SU-DHL-6 (cell line): ENCODE measurements around the gene RSPH1.

Experiments used
- H2AFZ ChIP-seq: fragments of 200-600 bp; sonication (generic); 2 replicates; pipeline ENCODE4 v1.6.1; 2014; ENCODE audit warnings: low read depth, mild to moderate bottlenecking, moderate library complexity, mixed read lengths, antibody characterized with exemption, low read length; ENCODE audit not compliant: severe bottlenecking
- H3F3A ChIP-seq: fragments of 200-600 bp; shearing (Covaris generic); 2 replicates; pipeline ENCODE4 v1.6.0; 2016; ENCODE audit warnings: antibody characterized with exemption, mild to moderate bottlenecking; ENCODE audit not compliant: insufficient read depth
- H3K27ac ChIP-seq: fragments of 200-600 bp; sonication (generic); 2 replicates; pipeline ENCODE4 v1.5.1; 2016; ENCODE audit warnings: low read depth, mild to moderate bottlenecking, low read length, moderate library complexity, mixed read lengths
- H3K27me3 ChIP-seq: fragments of 200-600 bp; sonication (generic), shearing (Covaris generic); 2 replicates; pipeline ENCODE4 v1.6.0; 2014; ENCODE audit warnings: mild to moderate bottlenecking, low read length
- H3K36me3 ChIP-seq: fragments of 200-600 bp; sonication (generic); 2 replicates; pipeline ENCODE4 v1.6.1; 2014; ENCODE audit warnings: mild to moderate bottlenecking, low read length, mixed read lengths
- H3K4me2 ChIP-seq: fragments of 300-600, 200-600 bp; shearing (Covaris generic), sonication (generic); 2 replicates; pipeline ENCODE4 v1.6.0; 2014; ENCODE audit warnings: low read length, low read depth, mild to moderate bottlenecking; ENCODE audit not compliant: poor library complexity, severe bottlenecking
- H3K4me3 ChIP-seq: fragments of 200-600 bp; sonication (generic); 2 replicates; pipeline ENCODE4 v1.5.1; 2014; ENCODE audit warnings: antibody characterized with exemption, low read length, mild to moderate bottlenecking, mixed read lengths; ENCODE audit not compliant: insufficient read depth, poor library complexity, severe bottlenecking
- H3K79me2 ChIP-seq: fragments of 200-600 bp; sonication (generic); 2 replicates; pipeline ENCODE4 v1.6.1; 2014; ENCODE audit warnings: mild to moderate bottlenecking, low read length, moderate library complexity; ENCODE audit not compliant: insufficient read depth
- H3K9ac ChIP-seq: fragments of 200-600 bp; sonication (generic); 2 replicates; pipeline ENCODE4 v1.7.0; 2014; ENCODE audit warnings: mild to moderate bottlenecking, low read length
- H3K9me2 ChIP-seq: fragments of 200-600 bp; sonication (generic); replicated peaks from 2 replicates; pipeline ENCODE4 v1.6.1; 2014; ENCODE audit warnings: low read length; ENCODE audit not compliant: insufficient read depth
- H3K9me3 ChIP-seq: fragments of 200-600 bp; sonication (generic); 2 replicates; pipeline ENCODE4 v1.6.1; 2014; ENCODE audit warnings: low read length, mixed read lengths; ENCODE audit not compliant: insufficient read depth
- H4K20me1 ChIP-seq: fragments of 200-600 bp; sonication (generic); 2 replicates; pipeline ENCODE4 v1.6.1; 2014; ENCODE audit warnings: low read depth, mild to moderate bottlenecking, antibody characterized with exemption, low read length, moderate library complexity, mixed read lengths
- CTCF ChIP-seq: fragments of 200-600 bp; sonication (generic); IDR thresholded peaks from one replicate; pipeline ENCODE4 v1.5.1; 2017; ENCODE audit warnings: antibody characterized with exemption, mild to moderate bottlenecking, low read length, moderate library complexity; ENCODE audit not compliant: insufficient read depth, poor library complexity, severe bottlenecking
- EZH2phosphoT487 ChIP-seq: fragments of 200-600 bp; sonication (generic), shearing (Covaris generic); conservative IDR thresholded peaks from 2 replicates; pipeline ENCODE4 v1.6.1; 2018; ENCODE audit warnings: mild to moderate bottlenecking, antibody characterized with exemption, low read length, moderate library complexity, mixed read lengths

The RSPH1 gene

GRCh38 chr21:42445311-42445710, 50.7 kb downstream of the RSPH1 start:
- no peak overlapping the region for H3K4me3 ChIP-seq
- H3K9ac ChIP-seq = no peak overlapping the region
- no peaks in the 10 kb centered on the region for H3K36me3 ChIP-seq
- H3K4me2 ChIP-seq = no peak overlapping the region
- TF ChIP-seq EZH2phosphoT487 (no peak), CTCF (no peak)
- H3K27ac ChIP-seq = no peak overlapping the region
- no peak overlapping the region for H2AFZ ChIP-seq
- H4K20me1 ChIP-seq = no peaks in the 10 kb centered on the region
- H3F3A ChIP-seq = no peaks in the 10 kb centered on the region
- H3K9me3 ChIP-seq = no peaks in the 10 kb centered on the region
- no peaks in the 10 kb centered on the region for H3K27me3 ChIP-seq
- H3K9me2 ChIP-seq = no peaks in the 10 kb centered on the region
- H3K79me2 ChIP-seq = no peaks in the 10 kb centered on the region

GRCh38 chr21:42444745-42445059, 51.3 kb downstream of the RSPH1 start:
- Histone ChIP-seq H3K9me3 (no peaks in the 10 kb centered on the region), H3K36me3 (no peaks in the 10 kb centered on the region), H3K27ac (no peak overlapping the region), H2AFZ (no peak overlapping the region), H3K27me3 (no peaks in the 10 kb centered on the region), H3K9ac (no peak overlapping the region), H3K9me2 (no peaks in the 10 kb centered on the region), H3K79me2 (no peaks in the 10 kb centered on the region), H4K20me1 (no peaks in the 10 kb centered on the region), H3F3A (no peaks in the 10 kb centered on the region), H3K4me3 (no peak overlapping the region), H3K4me2 (no peak overlapping the region)
- TF ChIP-seq EZH2phosphoT487 (no peak), CTCF (no peak)

- H2AFZ ChIP-seq = no peak overlapping the region
- no peak overlapping the region for H3K9ac ChIP-seq
- H3K27me3 ChIP-seq = no peaks in the 10 kb centered on the region
- no peaks in the 10 kb centered on the region for H3K79me2 ChIP-seq
- TF ChIP-seq EZH2phosphoT487 = no peak
- TF ChIP-seq CTCF = no peak
- no peak overlapping the region for H3K4me2 ChIP-seq
- H3K9me2 ChIP-seq = no peaks in the 10 kb centered on the region
- no peaks in the 10 kb centered on the region for H3K36me3 ChIP-seq
- H4K20me1 ChIP-seq = no peaks in the 10 kb centered on the region
- no peaks in the 10 kb centered on the region for H3K9me3 ChIP-seq
- no peaks in the 10 kb centered on the region for H3F3A ChIP-seq
- no peak overlapping the region for H3K27ac ChIP-seq
- H3K4me3 ChIP-seq = no peak overlapping the region
Measured at GRCh38 chr21:42443876-42444744, 51.9 kb downstream of the RSPH1 start.
